HG02678 (cell line): ENCODE data around the gene ICAM5.
"Not testable (repeated sequence)": the region's sequence is repeated elsewhere in the genome, so short reads cannot be mapped to it uniquely, and the experiment has no call there.

Source experiments
- ATAC-seq: cut with Tn5 transposase; IDR thresholded peaks from one replicate; pipeline ENCODE4 v1.9.1; 2021; ENCODE audit warnings: mild to moderate bottlenecking, moderate library complexity; ENCODE audit not compliant: unreplicated experiment

Gene ICAM5

GRCh38 chr19:10318807-10319682 is 29.3 kb downstream of the ICAM5 start:
- ATAC-seq = no peak

- ATAC-seq = no peak
Observed at GRCh38 chr19:10320602-10321416, 31.1 kb downstream of the ICAM5 start.

DNA sequence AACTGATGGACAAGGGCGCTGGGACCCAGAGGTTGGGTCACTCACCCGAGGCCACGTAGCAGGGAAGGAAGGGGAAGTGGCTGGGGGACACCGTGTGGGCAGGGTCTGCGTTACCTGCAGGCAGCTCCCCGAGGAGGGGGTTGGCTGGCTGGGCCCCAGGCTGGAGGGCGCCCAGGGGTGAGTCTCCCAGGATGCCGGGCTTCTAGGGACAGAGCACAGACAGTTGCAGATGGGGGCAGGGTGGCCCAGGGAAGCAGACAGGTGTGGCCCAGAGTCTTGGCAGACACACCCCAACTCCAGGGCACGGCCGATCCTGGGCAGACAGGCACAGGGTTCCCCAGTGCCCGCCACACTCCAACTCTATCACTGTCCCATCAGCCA is 31.7 kb downstream of the ICAM5 start:
- no peak for ATAC-seq

DNA sequence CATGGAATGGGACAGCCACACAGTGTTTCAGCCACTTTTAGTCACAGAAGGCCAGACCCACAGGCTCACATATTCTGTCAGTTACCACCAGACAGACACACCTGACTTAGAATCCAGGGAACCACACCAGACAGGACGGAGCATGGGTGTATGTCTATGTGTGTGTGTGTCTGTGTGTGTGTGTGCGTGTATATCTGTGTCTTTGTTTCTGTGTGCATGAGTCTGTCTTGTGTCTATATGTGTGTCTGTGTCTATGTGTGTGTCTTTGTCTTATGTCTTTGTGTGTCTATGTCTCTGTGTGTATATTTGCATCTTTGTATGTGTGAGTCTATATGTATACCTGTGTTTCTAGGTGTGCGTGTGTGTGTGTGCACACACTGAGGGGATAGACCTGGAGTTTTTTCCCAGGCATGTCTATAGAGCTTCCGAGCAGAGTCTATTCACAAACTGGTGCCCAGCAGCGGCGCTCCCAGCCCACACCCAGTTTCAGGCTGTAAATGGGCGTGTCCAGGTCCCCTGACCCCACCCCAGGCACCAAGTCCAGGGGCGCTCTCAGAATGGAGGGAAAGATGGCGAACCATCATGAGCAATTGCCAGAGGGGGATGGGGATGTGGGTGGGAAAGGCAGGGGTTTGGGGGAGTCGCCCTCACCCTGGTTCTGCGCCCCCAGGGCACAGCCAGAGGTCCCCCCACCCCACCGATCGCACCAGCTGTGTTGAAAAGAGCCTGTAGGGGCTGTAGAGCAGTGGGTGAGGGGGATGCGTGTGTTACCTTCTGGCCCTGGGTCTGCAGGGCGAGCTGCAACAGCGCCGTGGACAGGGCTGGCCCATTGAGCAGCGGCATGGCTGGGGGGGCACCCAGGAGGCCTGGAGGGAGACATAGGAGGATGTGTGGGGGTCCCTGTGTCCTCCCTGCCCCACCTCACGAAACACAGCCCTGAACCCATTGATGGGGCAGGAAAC is 32.4 kb downstream of the ICAM5 start:
- ATAC-seq = no peak

GRCh38 chr19:10325732-10326131 is 36.0 kb downstream of the ICAM5 start:
- no peak for ATAC-seq

- ATAC-seq = no peak
Observed at GRCh38 chr19:10327793-10328192, 38.0 kb downstream of the ICAM5 start.

DNA sequence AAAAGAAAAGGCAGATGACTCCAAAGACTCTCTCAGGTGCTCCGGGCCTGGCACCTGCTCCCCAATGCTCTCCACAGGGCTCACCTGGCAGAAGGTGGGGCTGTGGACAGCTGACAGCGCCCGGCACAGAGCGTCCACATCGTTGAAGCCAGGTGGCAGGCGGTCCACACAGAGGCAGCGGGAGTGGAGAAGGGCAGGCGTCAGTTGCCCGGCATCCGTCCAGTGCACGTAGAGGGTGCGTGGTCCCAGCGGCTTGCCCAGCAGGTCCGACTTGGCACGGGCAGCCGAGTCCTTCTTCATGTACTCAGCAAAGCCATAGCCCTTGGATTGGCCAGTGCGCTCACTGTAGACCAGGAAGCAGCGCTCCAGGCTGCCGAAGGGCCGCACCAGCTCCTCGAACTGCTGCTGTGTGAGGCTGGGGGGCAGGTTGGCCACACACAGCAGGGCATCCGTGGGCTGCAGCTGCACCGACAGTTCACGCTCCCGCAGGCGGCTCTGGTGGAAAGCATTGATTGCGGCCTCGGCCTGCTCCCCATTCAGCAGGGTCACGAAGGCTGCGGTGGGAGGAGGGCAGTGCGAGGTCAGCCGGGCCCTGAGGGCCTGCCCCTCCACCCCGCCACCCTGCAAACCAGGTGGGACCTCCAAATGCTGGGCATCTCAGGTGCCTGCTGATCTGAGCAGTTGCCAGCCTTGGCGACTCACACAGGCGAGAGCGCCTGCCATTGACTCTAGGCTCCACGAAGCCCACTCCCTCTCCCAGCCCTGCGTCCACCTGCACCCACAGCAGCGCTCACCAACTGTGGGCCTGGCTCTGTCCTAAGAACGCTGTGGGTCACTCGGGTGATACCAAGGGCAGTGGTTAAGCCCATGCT is 39.0 kb downstream of the ICAM5 start:
- no peak for ATAC-seq

DNA sequence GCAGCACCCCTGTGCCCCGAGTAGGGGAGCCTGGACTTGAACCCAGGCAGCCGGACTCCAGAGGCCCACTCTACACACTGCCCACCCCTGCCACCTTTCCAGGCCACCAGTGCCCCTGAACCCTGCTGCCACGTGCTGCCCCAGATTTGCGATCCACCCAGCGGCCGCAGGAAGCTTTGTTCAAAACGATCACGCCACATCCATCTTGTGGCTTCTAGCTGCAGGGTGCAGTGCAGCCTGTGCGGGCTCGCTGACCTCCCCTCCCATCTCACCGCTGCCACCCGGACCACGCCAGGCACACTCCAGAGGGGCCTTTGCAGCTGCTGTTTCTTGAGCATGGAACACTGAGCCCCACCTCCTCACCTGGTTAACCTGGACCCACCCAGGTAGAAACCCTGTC is 39.8 kb downstream of the ICAM5 start:
- ATAC-seq = no peak

DNA sequence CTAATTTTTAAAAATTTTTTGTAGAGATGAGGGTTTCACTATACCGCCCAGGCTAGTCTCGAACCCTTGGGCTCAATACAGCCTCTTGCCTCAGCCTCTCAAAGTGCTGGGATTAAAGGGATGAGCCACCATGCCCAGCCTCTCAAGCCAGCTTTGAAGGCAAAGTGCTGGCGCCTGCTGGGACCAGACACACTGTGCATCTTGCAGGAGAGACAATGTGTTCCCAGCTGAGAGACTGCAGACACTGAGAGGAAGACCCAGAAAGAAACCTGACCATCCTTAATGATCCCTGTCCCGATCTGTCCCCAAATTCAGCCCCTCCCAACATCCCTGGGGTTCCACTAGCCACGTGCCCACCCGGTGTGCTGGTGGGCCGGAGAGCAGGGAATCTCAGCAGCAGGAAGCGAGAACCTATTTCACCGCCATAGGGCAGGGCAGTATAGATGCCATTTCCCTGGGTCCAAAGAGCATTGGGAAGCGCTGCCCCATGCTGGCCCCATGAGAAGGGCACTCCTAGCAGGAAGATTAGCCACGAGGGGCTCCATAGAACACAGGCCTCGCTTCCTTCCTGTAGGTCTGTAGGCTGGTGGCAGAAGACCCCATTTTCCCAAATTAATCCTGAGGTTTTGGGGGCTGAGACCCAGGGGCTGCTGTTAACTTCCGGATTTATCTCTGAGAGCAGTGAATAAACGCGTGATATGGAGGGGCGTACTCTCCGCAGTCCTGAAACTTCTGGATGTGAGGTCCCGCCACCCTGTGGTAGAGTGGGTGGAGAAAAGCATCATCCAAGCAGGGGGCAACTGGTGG is 42.6 kb downstream of the ICAM5 start:
- ATAC-seq = no peak

DNA sequence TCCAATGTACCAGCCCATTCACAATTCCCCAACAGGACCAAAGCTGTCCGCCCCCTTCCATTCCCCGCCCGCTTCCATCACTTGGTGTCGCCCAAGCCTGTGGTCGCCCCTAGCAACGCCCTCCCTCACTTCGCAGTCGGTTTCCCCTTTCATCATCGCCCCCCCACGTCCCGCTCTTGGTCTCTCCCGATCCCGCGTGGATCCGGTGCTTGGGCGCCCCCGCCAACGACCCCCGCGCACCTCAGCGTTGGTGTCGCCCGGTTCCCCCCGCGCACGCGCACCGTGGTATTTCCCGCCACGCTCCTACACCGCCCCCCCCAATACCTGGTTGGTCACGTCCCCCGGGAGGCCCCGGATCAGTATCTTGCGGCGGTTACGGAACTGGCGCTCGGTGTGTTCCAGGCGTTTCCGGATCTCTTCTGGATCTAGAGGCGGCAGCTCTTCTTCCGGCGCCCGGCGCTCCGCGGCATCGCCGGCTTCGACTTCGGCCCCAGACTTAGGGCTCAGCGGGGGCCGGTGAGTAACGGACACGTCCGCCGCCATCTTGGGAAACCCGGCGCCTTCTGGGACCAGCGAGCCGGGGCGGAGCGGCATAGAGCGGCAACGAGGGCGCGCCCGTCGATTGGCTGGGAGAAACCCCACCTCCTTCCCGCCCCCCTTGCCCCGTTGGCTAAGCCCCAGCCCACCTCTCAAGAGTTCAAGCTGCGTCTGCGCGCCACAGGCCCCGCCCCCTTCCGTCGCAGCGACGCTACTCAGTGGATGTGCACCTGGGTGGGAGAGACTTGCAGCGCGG is 43.4 kb downstream of the ICAM5 start, which contains the start of gene RAVER1:
Gene RAVER1 (minus strand): TSS at position 565 of the 793 bp plus-strand sequence. CDS start 22 bp downstream, at position 543.
- ATAC-seq = peak; percentile 90

DNA sequence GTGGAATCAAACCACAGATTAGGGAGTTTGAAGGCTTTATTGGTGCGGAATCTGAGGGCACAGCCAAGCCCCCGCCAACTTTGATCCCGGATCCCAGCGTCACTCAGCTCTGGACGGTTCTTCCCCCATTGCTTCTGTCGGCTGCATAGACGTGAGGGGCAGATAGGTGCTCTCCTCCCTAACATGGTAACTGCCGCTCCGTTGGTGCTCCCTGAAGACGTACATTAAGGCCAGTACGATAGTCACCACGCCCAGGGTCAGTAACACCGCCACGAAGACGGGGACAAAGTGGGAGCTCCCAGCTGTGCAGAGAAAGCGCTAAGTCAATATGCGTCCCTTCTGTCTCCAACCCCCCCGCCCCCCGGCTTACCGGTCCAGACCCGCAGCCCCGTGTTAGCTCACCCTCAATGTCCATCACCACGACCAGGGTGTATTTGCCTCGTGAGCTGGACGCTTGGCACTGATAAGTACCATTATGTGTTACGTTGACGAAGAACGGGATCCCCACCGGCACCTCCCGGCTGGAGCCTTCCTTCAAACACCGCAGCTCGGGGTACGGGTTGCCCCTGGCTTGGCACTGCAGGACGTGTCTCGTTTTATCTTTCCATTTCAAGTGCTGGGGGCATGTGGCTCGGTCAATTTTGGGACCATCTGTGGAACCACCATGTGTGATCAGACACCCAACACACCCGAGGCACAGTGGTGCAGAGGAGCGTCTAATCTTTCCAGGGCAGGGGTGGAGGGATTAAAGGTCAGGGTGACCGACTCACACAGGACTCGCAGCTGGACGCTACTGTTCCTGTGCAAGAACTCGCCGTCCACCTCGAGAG is 44.2 kb downstream of the ICAM5 start:
- no peak for ATAC-seq

GRCh38 chr19:10334588-10335351 is 45.0 kb downstream of the ICAM5 start:
- ATAC-seq = no peak

GRCh38 chr19:10335352-10335985 is 45.7 kb downstream of the ICAM5 start:
- no peak for ATAC-seq

GRCh38 chr19:10336725-10337124 is 47.0 kb downstream of the ICAM5 start:
- not testable (repeated sequence) for ATAC-seq

- no peak for ATAC-seq
Observed at GRCh38 chr19:10338940-10339339, 49.2 kb downstream of the ICAM5 start.

GRCh38 chr19:10339380-10339960 is 49.7 kb downstream of the ICAM5 start, which contains the start of gene ICAM3:
Gene ICAM3, minus strand, starts transcription at chr19:10339624. Its CDS starts 10 bp downstream, at chr19:10339614.
- ATAC-seq = peak; percentile 85
